Measurements from ENCODE around the gene ZMIZ1.

ZMIZ1 gene

GRCh38 chr10:79356104-79356503, 287.3 kb downstream of the ZMIZ1 start:
- DNase-seq (ENCODE audit: low spot score) = no peak

- DNase-seq (ENCODE audit: low spot score) = no peak
Measured at GRCh38 chr10:79357180-79357579, 288.4 kb downstream of the ZMIZ1 start.

- no peak for DNase-seq (ENCODE audit: low spot score)
Measured at GRCh38 chr10:79358811-79359210, 290.0 kb downstream of the ZMIZ1 start.

- DNase-seq (ENCODE audit: low spot score) = no peak
Measured at GRCh38 chr10:79359816-79360498, 291.2 kb downstream of the ZMIZ1 start.

- no peak for DNase-seq (ENCODE audit: low spot score)
Measured at GRCh38 chr10:79360499-79361342, 292.0 kb downstream of the ZMIZ1 start.

GRCh38 chr10:79361726-79362397, 293.1 kb downstream of the ZMIZ1 start:
- DNase-seq (ENCODE audit: low spot score) = no peak

All from COLO829 (cell line).